Activated T-cell treated with anti-CD3 and anti-CD28 coated beads for 1 hour (primary cell): ENCODE data around the gene BTLA.
"Not testable (repeated sequence)": the region's sequence is repeated elsewhere in the genome, so short reads cannot be mapped to it uniquely, and the experiment has no call there.

Source experiments
- DNase-seq: peaks from one replicate; pipeline ENCODE4 v3.0.0-alpha.2; 2020; ENCODE audit warnings: low read depth

The BTLA gene

GRCh38 chr3:112446343-112446742 is 52.9 kb downstream of the BTLA start:
- no peak for DNase-seq

DNA sequence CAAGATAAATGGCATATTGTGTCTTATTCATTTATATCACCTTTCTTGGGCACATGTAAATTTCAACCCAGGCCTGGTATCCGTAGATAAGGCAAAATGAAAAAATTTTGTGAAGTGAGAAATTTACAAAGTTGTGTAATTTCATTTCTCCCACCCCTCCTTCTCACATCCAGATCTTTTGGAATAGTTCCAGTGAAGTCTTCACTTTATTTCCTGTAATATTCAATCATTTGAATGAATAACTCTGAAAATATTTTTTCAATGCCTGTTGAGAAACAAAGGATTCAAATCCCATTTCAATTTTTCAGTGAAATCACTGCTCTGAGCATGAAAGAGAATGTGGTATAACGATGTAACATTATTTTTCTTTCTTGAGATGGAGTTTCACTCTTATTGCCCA is 53.4 kb downstream of the BTLA start:
- DNase-seq = no peak

DNA sequence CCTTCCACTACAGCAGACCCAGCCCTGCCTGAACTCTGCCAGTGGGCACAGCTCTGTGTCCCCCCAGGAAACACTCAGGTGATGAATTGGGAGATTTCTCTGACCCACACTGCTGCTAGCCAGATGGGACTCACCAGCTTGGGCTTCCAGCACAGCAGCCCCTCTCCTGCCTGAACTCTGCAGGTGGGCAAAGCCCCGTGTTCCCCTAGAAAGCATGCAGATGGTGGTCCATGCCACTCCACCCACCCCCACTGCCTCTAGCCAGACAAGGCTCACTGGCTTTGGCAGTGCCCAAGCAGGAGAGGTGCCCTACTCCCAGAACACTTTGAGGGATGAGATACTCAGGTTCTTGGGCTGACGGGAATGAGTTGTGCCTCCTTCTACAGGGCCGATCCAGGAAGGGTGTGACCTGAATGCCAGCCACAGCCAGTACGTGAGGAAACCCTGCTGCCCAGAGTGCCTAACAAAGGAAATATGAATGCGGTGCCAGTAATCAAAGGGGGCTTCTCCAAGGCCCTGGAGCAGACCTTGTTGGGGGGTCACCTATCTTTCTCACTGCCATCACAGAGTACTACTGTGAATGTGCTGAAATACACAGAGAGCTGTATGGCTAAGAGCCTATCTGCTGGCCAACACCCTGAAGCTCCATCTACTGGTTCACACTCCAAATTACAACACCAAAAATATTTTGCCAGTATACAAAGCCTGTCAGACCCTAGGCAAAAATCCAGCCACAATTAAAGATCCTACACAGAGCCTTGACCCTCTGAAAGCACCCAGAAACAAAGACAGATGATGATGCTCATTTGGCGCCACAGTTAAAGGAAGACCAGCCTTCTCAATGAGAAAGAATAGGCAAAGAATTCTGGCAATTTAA is 61.9 kb downstream of the BTLA start:
- no peak for DNase-seq

- no peak for DNase-seq
Observed at GRCh38 chr3:112429960-112430359, 69.3 kb downstream of the BTLA start.

DNA sequence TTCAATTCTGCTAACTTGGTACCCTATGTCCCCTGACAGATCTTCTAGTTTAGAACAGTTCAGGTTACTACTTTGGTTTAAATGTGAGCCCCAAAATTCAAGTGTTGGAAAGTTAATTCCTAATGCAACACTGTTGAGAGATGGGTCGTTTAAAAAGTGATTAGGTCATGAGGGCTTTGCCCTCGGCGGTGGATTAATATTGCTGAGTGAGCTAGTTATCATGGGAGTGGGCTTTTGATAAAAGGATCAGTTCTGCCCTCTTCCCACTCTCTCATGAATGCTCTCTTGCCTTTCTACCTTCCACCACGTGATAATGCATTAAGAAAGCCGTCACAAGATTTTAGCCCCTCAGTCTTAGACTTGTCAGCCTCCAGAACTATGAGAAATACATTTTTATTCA is 72.1 kb downstream of the BTLA start:
- DNase-seq = no peak

- DNase-seq = no peak
Observed at GRCh38 chr3:112425858-112426750, 73.2 kb downstream of the BTLA start.

DNA sequence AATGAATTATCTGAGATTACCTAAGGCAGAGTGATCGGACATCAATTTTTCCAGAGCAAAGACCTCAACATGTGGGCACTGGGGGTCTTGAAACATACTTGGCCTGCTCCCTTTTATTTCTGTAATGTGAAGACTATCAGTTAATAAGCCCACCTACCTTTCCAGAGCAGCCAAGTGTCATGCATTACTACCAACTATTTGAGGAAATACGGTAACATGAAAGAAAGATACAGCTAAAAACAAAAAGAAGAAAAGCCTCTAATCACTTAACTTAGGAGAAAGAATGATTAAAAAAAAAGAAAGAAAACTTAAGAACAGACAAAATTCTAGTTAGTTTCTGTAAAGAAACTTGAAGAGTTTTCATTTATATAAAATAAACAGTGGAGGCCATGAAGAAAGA is 73.9 kb downstream of the BTLA start:
- DNase-seq = no peak

DNA sequence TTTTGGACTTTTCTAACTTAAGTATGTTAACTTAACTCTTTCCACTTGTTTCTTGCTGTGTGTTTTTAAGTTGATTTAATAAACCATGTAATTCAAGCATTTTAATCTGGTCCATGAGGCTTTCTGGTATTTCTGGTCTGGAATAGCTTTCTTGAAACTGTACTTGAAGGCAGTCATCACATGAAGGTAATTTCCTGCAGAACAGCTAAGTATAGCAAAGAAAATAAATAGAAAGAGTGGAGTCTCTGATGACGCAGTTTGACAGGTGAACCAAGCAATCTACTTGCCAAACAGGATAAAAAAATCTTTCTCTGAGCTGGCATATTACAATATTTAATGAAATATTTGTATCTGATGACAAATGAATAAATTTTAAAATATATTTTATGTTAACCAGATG is 74.9 kb downstream of the BTLA start:
- DNase-seq = no peak

DNA sequence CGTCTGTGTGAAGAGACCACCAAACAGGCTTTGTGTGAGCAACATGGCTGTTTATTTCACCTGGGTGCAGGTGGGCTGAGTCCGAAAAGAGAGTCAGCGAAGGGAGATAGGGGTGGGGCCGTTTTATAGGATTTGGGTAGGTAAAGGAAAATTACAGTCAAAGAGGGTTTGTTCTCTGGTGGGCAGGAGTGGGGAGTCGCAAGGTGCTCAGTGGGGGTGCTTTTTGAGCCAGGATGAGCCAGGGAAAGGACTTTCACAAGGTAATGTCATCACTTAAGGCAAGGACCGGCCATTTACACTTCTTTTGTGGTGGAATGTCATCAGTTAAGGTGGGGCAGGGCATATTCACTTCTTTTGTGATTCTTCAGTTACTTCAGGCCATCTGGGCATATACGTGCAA is 76.4 kb downstream of the BTLA start:
- DNase-seq = not testable (repeated sequence)

DNA sequence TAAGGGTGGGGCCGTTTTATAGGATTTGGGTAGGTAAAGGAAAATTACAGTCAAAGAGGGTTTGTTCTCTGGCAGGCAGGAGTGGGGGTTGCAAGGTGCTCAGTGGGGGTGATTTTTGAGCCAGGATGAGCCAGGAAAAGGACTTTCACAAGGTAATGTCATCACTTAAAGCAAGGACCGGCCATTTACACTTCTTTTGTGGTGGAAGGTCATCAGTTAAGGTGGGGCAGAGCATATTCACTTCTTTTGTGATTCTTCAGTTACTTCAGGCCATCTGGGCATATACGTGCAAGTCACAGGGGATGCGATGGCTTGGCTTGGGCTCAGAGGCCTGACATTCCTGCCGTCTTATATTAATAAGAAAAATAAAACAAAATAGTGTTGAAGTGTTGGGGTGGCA is 80.7 kb downstream of the BTLA start:
- not testable (repeated sequence) for DNase-seq

GRCh38 chr3:112417696-112418318 is 81.5 kb downstream of the BTLA start:
- no peak for DNase-seq

- no peak for DNase-seq
Observed at GRCh38 chr3:112416391-112417212, 82.7 kb downstream of the BTLA start.

DNA sequence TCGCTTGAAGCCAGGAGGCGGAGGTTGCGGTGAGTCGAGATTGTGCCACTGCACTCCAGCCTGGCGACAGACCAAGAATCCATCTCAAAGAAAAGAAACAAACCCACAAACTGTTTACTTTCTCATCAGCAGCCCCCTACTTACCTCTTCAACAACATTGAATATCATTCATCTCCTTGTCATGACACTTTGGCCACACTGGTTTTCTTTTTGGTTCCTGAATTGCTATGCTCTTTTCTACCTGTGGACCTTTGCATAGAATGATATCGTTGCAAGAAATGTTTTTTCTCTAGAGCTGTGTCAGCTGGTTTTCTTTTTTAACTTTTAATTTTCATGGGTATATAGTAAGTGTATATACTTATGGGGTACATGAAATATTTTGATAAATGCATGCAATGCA is 83.9 kb downstream of the BTLA start:
- no peak for DNase-seq
